CD4-positive, alpha-beta T cell (primary cell): ENCODE measurements around the gene DYRK2. TPM values are rescaled to one million over a fixed set of nuclear protein-coding genes. Genes with fewer than 3 reads are reported as not detected.

Source experiments
- ATAC-seq: fragments of 200-7000 bp; cut with Tn5 transposase; one replicate; pipeline ENCODE4 v1.10.0; 2022; ENCODE audit warnings: mild to moderate bottlenecking; ENCODE audit not compliant: poor library complexity
- CTCF ChIA-PET: fragments of 350-600 bp; sonication (Branson Sonifier 250); formaldehyde crosslinking; loops from one replicate; lab custom pipeline; 2021; ENCODE audit warnings: antibody characterized with exemption, inconsistent platforms; lab: Charles Lee
- POLR2A ChIA-PET: fragments of 350-600 bp; sonication (Branson Sonifier 250); formaldehyde crosslinking; loops from one replicate; lab custom pipeline; 2021; ENCODE audit warnings: antibody characterized with exemption, inconsistent platforms; lab: Charles Lee
- DNase-seq, 14 experiments: peaks; one replicate each; pipeline ENCODE4 v3.0.0-alpha.2; 2013 to 2020; ENCODE audit warnings: mixed read lengths in 2 of 14
- H3K27ac ChIP-seq, 2 donors: one replicate each; pipeline versions ENCODE4 v1.5.1 to v1.7.0; 2013; ENCODE audit warnings: low read length in 2 of 2, low read depth in 1 of 2, mild to moderate bottlenecking in 1 of 2
- H3K27me3 ChIP-seq, 2 experiments: 1 replicate in 1 of 2; 2 replicates in 1 of 2; pipeline versions ENCODE4 v1.6.1 to v1.7.0; 2013; ENCODE audit warnings: low read length in 2 of 2, control low read depth in 1 of 2, mild to moderate bottlenecking in 1 of 2, moderate library complexity in 1 of 2; ENCODE audit not compliant: insufficient read depth in 2 of 2, control insufficient read depth in 1 of 2
- H3K36me3 ChIP-seq: one replicate; pipeline ENCODE4 v1.6.1; 2013; ENCODE audit warnings: low read length, control low read depth; ENCODE audit not compliant: insufficient read depth
- H3K4me1 ChIP-seq: one replicate; pipeline ENCODE4 v1.6.1; 2013; ENCODE audit warnings: low read length, control low read depth; ENCODE audit not compliant: insufficient read depth
- H3K4me3 ChIP-seq: one replicate; pipeline ENCODE4 v1.5.1; 2013; ENCODE audit warnings: mild to moderate bottlenecking, low read length, moderate library complexity
- H3K9me3 ChIP-seq, 2 experiments: 1 replicate in 1 of 2; 2 replicates in 1 of 2; pipeline versions ENCODE4 v1.6.1 to v1.7.0; 2013; ENCODE audit warnings: low read length in 2 of 2, mild to moderate bottlenecking in 2 of 2, control low read depth in 1 of 2, moderate library complexity in 1 of 2; ENCODE audit not compliant: control insufficient read depth in 1 of 2, insufficient read depth in 1 of 2
- H3K27ac Mint-ChIP-seq: one replicate; pipeline ENCODE4 v1.8.0; 2020; ENCODE audit warnings: mixed read lengths
- H3K27me3 Mint-ChIP-seq: one replicate; pipeline ENCODE4 v1.8.0; 2021; ENCODE audit warnings: mixed read lengths
- H3K36me3 Mint-ChIP-seq: one replicate; pipeline ENCODE4 v1.8.0; 2021; ENCODE audit warnings: low read depth, mixed read lengths
- H3K4me1 Mint-ChIP-seq: one replicate; pipeline ENCODE4 v1.8.0; 2021; ENCODE audit warnings: low read depth, mixed read lengths
- H3K4me3 Mint-ChIP-seq: one replicate; pipeline ENCODE4 v1.8.0; 2020; ENCODE audit warnings: mild to moderate bottlenecking, mixed read lengths
- H3K9me3 Mint-ChIP-seq: one replicate; pipeline ENCODE4 v1.8.0; 2020; ENCODE audit warnings: mixed read lengths
- CTCF ChIP-seq: fragments of 200-600 bp; IDR thresholded peaks from one replicate; pipeline ENCODE4 v1.8.0; 2022; ENCODE audit warnings: antibody characterized with exemption, mild to moderate bottlenecking
- intact Hi-C, 2 experiments: fragments of 100-400 bp; cut with DNase I in 1 of 2; cut with micrococcal nuclease in 1 of 2; formaldehyde crosslinking; loops; one replicate each; pipeline versions ENCODE4 v1.15.1 to v1.9.0; 2023 to 2025; cut with DNase I, micrococcal nuclease
- total RNA-seq, 174 experiments: library from RNA in 2 of 174; stranded (reverse) in 2 of 174; gene quantifications; one replicate each; pipeline ENCODE4 v1.2.3 and lab custom pipeline; 2021 to 2026

The DYRK2 gene
- total RNA-seq, 2 experiments from 2014 or later = 123 to 135 TPM

GRCh38 chr12:67666605-67667004 lies 18.1 kb downstream of the DYRK2 start:
- no peak for ATAC-seq
- peaks cover 12% of the 10 kb centered on the region for H3K4me1 ChIP-seq
- intact Hi-C loops = loop anchor here in 1 of 2 experiments (5.0 kb wide), 1 partner anchor 309 kb away; no protein-coding TSS in a partner anchor

GRCh38 chr12:67667276-67668073 lies 18.9 kb downstream of the DYRK2 start:
- intact Hi-C loops = loop anchor here in 1 of 2 experiments (5.0 kb wide), 1 partner anchor 310 kb away; no protein-coding TSS in a partner anchor
- H3K9me3 Mint-ChIP-seq = peaks cover 2% of the 10 kb centered on the region
- POLR2A ChIA-PET = interaction anchor here (0.7 to 1.6 kb wide), 2 partner anchors 13 to 110 kb away, joined by 3 read pairs; no protein-coding TSS in a partner anchor
- peaks cover 70% of the 10 kb centered on the region for H3K4me1 Mint-ChIP-seq
- H3K36me3 ChIP-seq = peaks cover 20% of the 10 kb centered on the region
- H3K4me1 ChIP-seq = peaks cover 12% of the 10 kb centered on the region
- DNase-seq = no peak
- no peak overlapping the region for H3K27ac ChIP-seq
- ATAC-seq = no peak
- no peaks in the 10 kb centered on the region for H3K27me3 ChIP-seq
- CTCF ChIA-PET = interaction anchor here (0.6 kb wide), 1 partner anchor 39 kb away, joined by 3 read pairs; no protein-coding TSS in a partner anchor
- TF ChIP-seq CTCF = no peak
- H3K9me3 ChIP-seq = no peaks in the 10 kb centered on the region
- H3K36me3 Mint-ChIP-seq = peaks cover 66% of the 10 kb centered on the region
- H3K27me3 Mint-ChIP-seq = no peaks in the 10 kb centered on the region
- H3K27ac Mint-ChIP-seq = peak overlapping the region; percentile 81
- no peak overlapping the region for H3K4me3 Mint-ChIP-seq
- no peak overlapping the region for H3K4me3 ChIP-seq

More at GRCh38 chr12:67666605-67667004, 18.1 kb downstream of the DYRK2 start:
- no peaks in the 10 kb centered on the region for H3K9me3 Mint-ChIP-seq
- no peak for DNase-seq
- H3K27ac ChIP-seq = no peak overlapping the region
- ChIA-PET POLR2A (interaction anchor here (1.6 kb wide), 1 partner anchor 12 kb away, joined by 3 read pairs; no protein-coding TSS in a partner anchor), CTCF (no interaction called here)
- peak overlapping the region; percentile 81 for H3K27ac Mint-ChIP-seq
- no peak for TF ChIP-seq CTCF
- peaks cover 74% of the 10 kb centered on the region for H3K4me1 Mint-ChIP-seq
- H3K27me3 Mint-ChIP-seq = no peaks in the 10 kb centered on the region
- no peak overlapping the region for H3K4me3 Mint-ChIP-seq
- H3K27me3 ChIP-seq = no peaks in the 10 kb centered on the region
- peaks cover 23% of the 10 kb centered on the region for H3K36me3 ChIP-seq
- H3K36me3 Mint-ChIP-seq = peaks cover 66% of the 10 kb centered on the region
- H3K4me3 ChIP-seq = no peak overlapping the region
- H3K9me3 ChIP-seq = no peaks in the 10 kb centered on the region

- no peak for ATAC-seq
- no peak overlapping the region for H3K4me3 ChIP-seq
- Mint-ChIP-seq H3K36me3 (peaks cover 66% of the 10 kb centered on the region), H3K4me1 (peaks cover 54% of the 10 kb centered on the region), H3K27me3 (no peaks in the 10 kb centered on the region), H3K27ac (peak overlapping the region; percentile 70), H3K9me3 (peaks cover 9% of the 10 kb centered on the region), H3K4me3 (no peak overlapping the region)
- DNase-seq = no peak
- H3K4me1 ChIP-seq = peaks cover 12% of the 10 kb centered on the region
- TF ChIP-seq CTCF = no peak
- H3K27me3 ChIP-seq = no peaks in the 10 kb centered on the region
- H3K36me3 ChIP-seq = peaks cover 9% of the 10 kb centered on the region
- ChIA-PET CTCF (no interaction called here), POLR2A (no interaction called here)
- intact Hi-C loops = loop anchor here in 1 of 2 experiments (5.0 kb wide), 1 partner anchor 312 kb away; no protein-coding TSS in a partner anchor
- peaks cover 7 to 12% of the 10 kb centered on the region in 2 experiments for H3K9me3 ChIP-seq
- no peak overlapping the region for H3K27ac ChIP-seq
These were observed 20.8 kb downstream of the DYRK2 start for GRCh38 chr12:67669217-67669933.
